HG03097 (cell line): ENCODE measurements around the gene PPP1R1C.

ENCODE experiments used
- ATAC-seq: cut with Tn5 transposase; IDR thresholded peaks from one replicate; pipeline ENCODE4 v1.9.1; 2021; ENCODE audit not compliant: unreplicated experiment, low FRiP score

The PPP1R1C gene

DNA sequence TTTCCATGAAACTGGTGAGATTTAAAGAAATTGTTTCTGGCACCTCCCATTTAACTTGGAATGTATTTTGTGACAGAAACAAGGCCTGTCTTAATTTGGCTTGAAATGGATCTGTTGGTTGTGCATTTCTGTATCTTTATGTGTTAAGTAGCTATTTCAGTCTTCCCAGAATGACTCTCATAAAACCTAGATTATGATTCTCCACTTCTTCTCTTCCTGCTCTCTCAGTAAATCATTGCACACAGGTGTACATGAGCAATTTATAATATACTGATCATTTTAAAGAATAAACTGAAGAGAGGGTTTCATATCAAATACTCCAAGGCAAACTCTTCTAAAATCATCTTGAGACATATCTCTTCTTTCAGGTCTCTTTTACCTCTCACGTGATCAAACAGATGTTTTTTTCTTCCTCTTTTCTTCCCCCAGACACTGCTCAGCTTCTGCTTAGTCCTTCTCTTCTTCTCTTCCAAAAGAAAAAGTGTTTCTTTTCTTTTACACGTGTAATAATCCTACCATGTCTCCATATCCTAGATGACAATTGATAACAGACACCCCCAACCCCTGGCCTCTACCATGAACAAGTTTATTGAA is 112.0 kb downstream of the PPP1R1C start:
- ATAC-seq = no peak

DNA sequence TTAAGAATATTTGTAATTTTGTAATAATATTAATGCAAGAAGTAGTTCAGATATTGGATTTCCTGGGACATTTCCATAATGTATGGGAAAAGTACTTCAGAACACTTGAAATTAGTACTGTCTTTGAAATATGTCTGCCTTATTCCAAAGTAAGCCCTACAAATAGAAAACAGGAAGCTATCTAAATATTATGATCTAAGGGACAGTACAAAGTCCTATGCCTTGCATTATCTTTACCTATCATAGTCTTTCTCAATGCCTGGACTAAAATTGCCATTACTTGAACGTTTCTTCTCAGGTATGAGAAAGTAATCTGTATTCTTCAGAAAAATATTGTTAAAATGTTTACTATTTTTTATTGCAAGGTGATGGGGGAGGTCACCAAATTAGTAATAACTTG is 113.0 kb downstream of the PPP1R1C start:
- no peak for ATAC-seq

DNA sequence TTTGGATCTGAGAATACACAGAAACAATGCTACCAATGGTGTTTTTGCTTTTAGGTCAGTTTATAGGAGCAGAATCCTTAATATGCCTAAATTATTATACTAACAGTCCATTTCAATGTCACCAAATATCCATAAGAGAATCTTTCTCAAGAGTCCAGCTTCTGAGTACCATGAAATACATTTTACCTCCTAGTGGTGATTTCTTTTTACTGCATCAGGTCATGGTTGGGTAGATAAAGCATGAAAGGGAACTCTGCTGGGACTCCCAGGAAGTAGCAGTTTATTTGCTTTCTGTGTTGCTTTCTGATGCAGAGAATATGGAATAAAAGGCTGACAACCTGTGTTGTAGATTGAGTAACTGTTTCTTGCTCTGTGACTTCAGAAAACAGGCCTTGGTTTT is 115.6 kb downstream of the PPP1R1C start:
- no peak for ATAC-seq

DNA sequence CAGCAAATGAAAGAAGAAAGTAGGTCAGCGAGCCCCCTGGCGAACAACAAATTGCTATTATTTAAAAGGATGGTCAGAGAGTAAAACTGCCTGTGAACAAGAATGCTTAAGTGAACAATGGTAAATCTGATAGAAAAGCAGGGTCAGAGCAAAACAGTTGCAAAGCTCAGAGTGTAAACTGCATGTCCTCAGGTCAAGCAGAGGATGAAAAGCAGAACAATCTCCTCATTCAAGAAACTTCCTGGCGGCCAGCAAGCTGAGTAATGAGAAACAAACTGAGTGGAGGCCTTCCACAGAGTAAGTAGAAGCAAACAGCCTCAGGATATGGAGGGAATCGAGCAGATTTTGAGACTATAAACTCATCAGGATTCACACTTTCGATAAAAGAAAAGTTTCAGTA is 117.9 kb downstream of the PPP1R1C start:
- no peak for ATAC-seq

DNA sequence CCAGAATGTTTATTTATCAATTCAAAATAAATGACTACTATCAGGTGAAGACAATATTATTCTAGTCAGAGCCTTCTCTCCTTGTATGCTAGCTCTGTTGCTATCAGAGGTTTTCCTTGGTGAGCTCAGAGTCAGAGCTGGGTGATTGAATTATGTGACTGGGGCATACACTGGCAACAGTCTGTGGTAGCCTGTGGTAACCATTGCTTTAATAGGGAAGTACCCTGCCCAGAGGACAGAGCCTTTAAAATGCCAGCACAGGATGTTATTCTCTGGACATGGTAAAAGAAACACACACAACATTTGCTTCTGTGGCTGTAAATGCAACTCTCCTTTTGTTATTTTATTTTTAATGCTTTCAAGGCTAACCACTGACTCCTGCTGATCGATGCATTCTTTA is 124.7 kb downstream of the PPP1R1C start:
- ATAC-seq = no peak

DNA sequence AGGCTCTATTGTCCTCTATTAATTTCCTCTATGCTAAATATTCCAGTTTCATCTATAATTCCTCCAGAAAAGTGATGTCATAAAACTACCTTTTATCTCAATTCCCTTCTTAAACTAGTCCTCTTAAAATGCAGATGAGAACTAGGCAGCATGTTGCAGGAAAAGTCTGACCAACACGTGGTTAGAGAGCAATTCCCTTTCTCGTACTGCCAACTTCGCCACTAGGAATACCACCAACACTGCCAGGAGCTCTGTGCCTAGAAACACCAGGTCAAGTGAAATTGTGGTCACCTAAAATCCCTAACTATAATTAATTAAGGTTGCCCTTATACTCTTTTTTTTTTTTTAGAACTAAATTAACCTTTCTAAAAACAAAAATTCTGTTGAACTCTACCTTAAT is 127.7 kb downstream of the PPP1R1C start:
- no peak for ATAC-seq

DNA sequence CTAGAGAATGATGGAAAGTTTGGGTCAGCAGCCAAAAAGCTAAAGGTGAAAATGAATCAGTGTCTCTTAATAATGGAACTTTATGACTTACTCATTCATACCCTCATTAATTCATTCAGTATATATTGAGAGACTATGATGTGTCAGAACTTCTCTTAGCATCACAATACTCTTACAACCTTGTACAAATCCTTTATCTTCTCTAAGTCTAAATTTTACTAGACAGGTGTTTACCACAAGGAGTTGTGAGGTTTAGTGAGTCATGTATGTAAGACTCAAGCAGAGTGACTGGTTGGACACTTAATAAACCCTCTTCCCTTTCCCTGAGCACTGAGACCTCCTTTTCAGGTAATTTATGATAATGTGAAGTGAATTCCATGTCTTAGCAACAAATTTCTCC is 129.6 kb downstream of the PPP1R1C start:
- no peak for ATAC-seq

DNA sequence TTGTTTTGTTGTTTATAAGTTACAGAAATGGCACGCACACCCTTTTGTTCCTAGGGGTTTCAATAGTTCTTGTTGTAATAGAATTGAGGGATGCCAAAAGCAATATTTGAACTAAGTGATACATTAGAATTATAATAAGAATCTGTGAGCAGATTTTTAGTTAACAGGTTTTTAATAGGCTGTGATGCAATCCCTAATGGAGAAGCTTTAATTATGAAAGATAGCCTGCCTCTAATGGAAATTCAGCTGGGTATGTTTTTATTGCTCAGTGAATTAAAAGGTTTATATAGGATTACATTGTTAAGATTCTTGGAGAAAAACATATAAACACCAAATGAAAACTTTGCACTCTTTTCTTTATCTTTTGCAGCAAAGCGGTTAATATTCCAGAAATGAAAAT is 131.1 kb downstream of the PPP1R1C start:
- ATAC-seq = no peak

DNA sequence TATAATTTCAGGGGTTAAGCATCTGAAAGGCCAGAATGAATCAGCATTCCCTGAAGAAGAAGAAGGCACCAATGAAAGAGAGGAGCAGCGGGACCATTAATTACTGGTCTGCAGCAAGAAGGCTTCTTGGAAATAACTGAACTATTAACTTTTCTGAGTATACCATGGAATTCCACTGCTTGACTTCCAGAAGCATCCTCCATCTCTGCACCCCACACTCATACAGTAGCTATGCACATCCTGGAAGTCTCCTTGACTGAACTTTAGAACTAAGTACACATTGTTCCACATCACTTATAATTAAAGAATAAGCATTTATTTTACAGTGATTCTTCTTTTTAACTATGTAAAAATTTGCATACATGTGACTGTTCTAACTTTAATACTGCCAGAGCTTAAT is 131.5 kb downstream of the PPP1R1C start:
- ATAC-seq = no peak

DNA sequence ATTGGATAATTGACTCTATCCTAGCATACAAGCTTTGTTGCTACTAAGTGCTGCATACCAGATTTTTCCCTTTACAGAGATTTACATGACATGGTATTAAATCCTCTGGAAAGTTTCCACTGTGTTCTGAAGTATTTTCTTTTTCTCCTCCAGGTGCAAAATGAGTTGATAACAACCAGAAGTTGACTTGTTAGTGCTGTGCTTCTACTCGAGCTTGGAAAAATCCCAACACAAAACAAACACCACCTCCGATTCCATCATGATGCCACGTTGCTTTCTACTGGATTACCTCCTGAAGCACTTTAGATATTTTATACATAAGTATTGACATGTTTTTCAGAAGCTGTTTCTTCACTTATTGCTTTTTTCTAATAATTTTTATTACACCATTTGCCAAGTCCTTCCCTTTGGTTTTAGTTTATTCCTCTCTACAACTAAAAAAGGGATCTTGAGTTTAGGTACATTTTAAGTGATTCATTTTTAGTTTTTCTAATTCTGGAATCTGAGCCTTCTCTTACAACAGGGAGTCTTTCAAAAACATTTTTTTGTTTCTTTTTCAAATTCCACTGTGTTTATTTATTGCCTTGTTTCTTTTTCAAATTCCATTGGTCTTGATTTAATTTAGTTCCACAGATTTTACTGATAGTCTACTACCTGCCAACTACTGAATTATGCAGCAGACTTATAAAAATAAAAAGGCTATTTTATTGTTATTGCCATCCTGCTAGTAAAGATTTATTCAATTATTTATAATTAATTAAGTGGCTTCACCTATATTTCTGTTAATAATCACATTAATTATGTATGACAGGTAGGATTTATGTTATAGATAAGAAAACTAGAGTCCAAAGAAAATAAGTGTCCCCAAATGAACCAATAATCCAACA is 143.4 kb downstream of the PPP1R1C start:
- ATAC-seq = no peak

DNA sequence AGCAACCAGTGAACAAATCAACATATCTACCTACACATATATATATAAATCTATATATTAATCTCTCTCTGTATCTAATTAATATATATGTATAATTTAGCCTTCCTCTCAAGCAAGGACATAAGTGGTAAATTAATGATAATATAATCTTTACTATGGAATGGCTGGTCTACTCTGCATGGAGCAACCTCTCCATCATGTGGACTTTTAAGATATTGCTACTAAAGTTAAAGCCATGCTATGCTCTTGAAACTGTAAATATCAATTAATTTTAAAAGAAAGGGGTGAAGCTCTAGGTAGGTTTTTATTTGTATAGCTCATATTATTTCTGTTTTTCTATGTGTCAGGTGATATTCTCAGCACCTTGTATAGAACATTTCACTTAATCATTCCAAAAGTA is 147.0 kb downstream of the PPP1R1C start:
- ATAC-seq = no peak

DNA sequence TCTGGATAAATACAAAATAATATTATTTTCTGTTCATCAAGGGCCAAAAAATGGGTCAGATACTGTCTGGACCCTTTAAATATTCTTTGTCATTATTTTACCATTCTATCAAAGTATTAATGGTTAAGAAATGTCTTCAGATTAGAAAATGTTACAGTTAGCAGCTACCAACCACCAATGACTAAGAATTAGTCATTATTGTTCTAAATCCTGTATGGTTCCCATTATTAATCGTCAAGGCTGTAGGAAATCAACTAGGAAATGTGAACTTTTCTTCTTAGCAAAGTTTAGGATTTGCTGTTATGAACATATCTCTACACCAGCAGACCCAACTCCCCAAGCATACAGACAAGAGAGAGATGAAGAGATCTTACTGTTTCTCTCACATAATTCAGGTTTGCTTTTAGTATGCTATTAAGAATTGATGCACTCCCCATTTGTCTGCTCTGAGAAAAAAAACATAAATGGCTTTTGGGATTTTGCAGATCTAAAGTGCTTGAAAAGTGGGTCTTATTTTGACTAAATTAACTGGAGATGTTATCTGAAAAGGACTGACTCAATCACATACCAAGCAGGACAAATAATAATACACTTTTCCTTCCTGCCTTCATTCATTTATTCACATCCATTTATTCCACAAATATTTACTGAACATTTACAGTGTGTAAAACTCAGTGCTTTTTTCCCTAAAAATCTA is 147.7 kb downstream of the PPP1R1C start:
- ATAC-seq = no peak

DNA sequence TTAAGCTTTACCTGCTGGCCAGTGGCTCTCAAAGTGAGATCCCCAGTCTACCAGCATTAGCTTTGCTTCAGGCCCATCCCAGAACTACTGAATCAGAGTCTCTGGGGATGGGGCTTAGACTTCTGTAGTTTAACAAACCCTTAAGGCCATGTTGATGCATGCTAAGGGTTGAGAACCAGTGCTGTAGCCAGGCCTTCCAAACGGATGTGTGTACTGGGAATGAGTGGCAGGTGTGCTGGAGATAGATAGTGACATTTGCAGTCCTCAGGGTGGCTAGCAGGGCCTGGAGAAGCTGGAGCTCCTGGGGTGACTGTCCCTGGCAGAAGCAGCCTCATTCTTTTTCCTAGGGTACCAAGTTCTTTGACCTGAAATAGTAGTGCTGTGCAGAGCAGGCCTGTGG is 148.5 kb downstream of the PPP1R1C start:
- ATAC-seq = no peak

DNA sequence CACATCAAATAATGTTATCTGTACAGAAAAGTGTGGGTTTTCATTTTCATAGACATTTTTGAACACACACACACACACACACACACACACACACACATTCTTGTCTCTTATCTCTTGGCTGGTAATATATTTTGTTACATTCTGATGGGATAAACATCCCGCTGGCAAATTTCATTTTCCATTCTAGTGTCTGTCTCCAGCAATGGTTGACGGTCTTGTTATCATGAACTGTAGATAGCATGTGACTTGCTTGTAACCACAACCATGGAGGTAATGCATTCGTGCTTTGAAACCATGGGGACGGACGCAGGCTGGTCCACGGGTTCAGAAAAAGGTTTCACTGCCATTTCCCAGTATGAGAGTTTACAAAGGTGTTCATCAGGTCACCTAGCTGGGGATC is 156.4 kb downstream of the PPP1R1C start:
- ATAC-seq = no peak

DNA sequence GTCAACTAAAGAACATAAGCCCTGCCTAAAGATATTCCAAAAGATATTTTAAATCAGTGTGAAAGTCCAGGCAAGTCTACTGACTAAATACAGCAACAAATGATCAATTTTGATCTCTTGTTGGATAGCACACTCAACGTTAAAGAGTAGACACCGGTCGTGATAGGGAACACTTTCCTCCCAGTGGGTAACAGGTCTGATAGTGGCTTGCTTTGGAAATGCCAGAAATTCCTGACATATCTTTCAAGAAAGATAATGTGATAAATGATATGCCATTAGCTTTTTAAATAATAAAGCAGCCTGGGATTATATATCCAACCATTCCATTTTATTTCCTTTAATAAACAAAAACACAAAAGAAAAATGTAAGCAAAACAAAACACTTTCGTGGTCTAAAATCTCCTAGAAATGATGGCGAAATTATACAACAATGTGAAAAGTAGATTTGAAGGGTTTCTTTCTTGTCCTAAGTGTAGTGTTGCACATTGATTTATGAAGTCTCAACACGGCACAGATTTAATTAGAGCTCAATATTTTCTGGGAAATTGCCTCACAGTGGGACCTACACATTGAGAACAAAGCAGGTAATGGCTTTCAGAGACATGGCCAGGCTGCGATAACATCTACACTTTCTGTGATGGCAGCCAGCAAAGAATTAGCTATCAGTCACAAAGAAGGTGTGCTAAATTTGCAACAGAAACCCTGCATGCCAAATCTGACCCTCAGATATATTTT is 158.6 kb downstream of the PPP1R1C start:
- ATAC-seq = no peak

DNA sequence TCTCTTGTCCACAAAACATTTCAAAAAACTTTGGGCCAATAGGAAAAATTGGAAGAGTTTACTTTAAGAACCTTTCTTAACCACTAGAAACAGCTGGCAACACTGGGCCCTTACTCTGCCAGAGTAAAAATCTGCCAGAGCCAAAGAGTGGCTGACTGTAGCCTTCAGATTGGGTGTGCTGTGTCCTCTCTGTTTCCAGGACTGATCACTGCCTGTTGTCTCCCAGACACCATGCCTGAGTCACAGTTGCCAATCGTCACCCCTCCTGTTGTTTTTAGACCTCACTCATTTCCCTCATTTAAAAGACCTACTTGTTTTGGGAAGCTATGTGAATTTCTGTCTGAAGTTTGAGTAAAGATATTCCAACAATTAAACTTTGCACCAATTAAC is 159.1 kb downstream of the PPP1R1C start:
- ATAC-seq = no peak

DNA sequence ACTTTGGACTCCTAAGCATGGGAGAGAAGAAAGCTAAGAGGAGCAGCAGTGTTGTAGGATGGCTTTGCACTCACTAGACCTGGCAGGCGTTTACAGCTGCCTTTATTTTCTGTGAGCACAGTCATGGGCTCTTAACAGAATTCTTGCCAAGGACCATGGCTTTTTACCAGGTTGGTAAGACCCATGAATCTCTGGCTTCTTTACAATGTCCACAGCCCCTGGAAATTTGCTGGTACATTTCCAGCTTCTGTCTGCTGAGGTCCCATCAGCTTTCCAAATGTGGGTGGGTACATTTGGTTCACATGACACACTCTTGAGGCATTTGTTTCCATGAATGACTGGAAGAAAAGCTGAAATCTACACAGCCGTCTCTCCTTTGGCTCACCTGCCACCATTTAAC is 162.7 kb downstream of the PPP1R1C start:
- no peak for ATAC-seq

DNA sequence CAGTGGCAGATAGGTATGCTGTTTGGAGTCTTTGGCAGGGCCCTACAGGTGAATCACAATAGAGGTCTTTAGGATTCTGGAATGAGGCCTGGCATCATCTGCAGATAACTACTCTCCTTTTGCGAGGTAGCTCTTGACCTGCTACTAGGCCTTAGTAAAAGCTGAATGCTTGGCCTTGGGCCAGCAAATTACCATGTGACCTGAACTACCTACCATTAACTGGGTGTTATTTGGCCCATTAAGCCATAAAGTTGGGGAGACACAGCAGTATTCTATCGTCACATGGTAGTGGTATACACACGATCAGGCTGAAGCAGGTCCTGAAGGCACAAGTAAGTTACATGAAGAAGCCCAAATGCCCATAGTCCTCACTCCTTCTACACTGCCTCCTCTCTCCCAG is 178.2 kb downstream of the PPP1R1C start:
- ATAC-seq = no peak

DNA sequence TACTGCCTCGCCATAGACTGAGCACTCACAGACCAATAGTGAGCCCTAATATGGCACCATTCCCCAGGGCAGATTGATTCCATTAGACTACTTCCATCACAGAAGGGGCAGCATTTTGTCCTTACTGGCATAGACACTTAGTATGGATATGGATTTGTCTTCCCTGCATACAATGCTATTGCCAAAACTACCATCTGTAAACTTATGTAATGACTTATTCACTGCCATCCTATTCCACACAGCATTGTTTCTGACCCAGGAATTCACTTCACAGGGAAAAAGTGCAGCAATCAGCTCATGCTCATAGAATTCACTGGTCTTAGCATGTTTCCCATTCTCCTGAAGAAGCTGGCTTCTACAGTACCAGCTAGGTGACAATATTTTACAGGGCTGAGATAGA is 179.0 kb downstream of the PPP1R1C start:
- ATAC-seq = no peak

DNA sequence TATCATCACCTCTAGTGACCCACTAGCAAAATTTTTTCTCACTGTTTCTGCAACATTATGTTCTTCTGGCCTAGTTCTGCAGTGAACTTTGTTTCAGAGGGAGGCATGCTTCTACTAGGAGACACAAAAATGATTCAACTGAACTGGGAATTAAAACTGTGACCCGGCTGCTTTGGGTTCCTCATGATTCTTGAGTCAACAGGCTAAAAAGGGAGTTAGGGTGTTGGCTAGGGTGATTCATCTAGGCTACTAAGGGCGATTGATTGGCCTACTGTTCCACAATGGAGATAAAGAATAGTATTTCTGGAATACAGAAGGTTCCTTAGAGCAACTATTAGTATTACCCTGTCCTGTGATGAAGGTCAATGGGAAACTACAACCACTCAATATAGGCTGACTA is 179.5 kb downstream of the PPP1R1C start:
- ATAC-seq = no peak

DNA sequence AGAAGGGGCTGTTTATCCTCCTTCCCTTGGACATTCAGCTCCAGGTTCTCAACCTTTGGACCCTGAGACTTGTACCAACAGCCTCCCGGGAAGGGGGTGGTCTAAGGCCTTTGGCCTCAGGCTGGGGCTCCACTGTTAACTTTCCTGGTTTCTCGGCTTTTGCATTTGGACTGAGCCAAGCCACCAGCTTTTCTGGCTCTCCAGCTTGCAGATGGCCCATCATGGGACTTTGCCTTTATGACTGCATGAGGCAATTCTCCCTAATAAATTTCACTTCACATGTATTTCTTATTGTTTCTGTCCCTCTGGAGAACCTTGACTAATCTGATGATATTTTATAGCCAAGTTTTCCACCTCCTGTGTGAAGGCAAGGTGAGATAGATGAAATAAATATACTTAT is 180.8 kb downstream of the PPP1R1C start:
- no peak for ATAC-seq
